Activated B cell treated with CpG ODN at 0.5 μM for 24 hours (primary cell): ENCODE data around the gene TMEM151A. TPM values are rescaled to one million over a fixed set of nuclear protein-coding genes. Genes with fewer than 3 reads are reported as not detected.
"Not testable (repeated sequence)": the region's sequence is repeated elsewhere in the genome, so short reads cannot be mapped to it uniquely, and the experiment has no call there.

ENCODE experiments used
- ATAC-seq: fragments of 200-7000 bp; cut with Tn5 transposase; one replicate; pipeline ENCODE4 v1.10.0; 2021; ENCODE audit warnings: low read depth, mild to moderate bottlenecking, moderate library complexity
- CTCF ChIA-PET: fragments of 350-600 bp; sonication (Branson Sonifier 250); formaldehyde crosslinking; loops from one replicate; lab custom pipeline; 2021; ENCODE audit warnings: antibody characterized with exemption; lab: Charles Lee
- POLR2A ChIA-PET: fragments of 350-600 bp; sonication (Branson Sonifier 250); formaldehyde crosslinking; loops from one replicate; lab custom pipeline; 2021; ENCODE audit warnings: antibody characterized with exemption; lab: Charles Lee
- DNase-seq: peaks from one replicate; pipeline ENCODE4 v3.0.0; 2022
- H3K27ac Mint-ChIP-seq: one replicate; pipeline ENCODE4 v1.8.0; 2020; ENCODE audit warnings: mixed read lengths
- H3K27me3 Mint-ChIP-seq: one replicate; pipeline ENCODE4 v1.8.0; 2021; ENCODE audit warnings: mixed read lengths
- H3K36me3 Mint-ChIP-seq: one replicate; pipeline ENCODE4 v1.8.0; 2021; ENCODE audit warnings: low read depth, mixed read lengths
- H3K4me1 Mint-ChIP-seq: one replicate; pipeline ENCODE4 v1.8.0; 2021; ENCODE audit warnings: mixed read lengths
- H3K4me3 Mint-ChIP-seq: one replicate; pipeline ENCODE4 v1.8.0; 2020; ENCODE audit warnings: mild to moderate bottlenecking, mixed read lengths
- H3K9me3 Mint-ChIP-seq: one replicate; pipeline ENCODE4 v1.8.0; 2020; ENCODE audit warnings: mixed read lengths
- intact Hi-C: fragments of 100-400 bp; cut with micrococcal nuclease; formaldehyde crosslinking; loops from one replicate; pipeline ENCODE4 v1.15.1; 2024
- total RNA-seq: library from RNA; stranded (reverse); gene quantifications from 2 replicates; pipeline ENCODE4 v1.2.3, GENCODE V29; 2022
- TF ChIP-seq, protein P1 (sequence below): fragments of 200-600 bp; IDR thresholded peaks from one replicate; pipeline ENCODE4 v1.8.0; 2022; ENCODE audit warnings: antibody characterized with exemption, mild to moderate bottlenecking

TMEM151A gene
- total RNA-seq, 1 donor from 2014 or later, result not detected

DNA sequence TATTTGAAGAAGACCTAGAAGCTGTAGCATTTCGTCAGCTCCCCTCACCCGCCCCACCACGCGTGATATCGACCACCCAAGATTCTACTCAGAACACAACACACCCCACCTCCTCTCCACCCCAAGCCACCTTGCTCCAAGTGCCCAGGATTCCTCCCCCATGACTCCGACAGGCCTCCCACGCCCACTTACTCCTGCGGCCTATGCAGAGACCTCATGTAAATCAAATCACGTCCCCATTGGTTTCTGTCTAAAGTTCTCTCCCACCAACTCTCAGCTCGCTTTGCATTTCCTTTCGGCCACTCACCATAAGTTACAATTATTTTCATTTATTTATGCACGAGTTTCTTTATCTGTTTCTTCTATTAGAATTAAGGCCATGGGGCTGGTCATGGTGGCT is 11.0 kb downstream of the TMEM151A start:
- ChIA-PET CTCF (interaction anchor here (0.7 kb wide), 1 partner anchor 9 kb away, joined by 3 read pairs; no protein-coding TSS in a partner anchor), POLR2A (no interaction called here)
- no peaks in the 10 kb centered on the region for H3K36me3 Mint-ChIP-seq
- intact Hi-C loops, result no loop called here
- H3K9me3 Mint-ChIP-seq, result no peaks in the 10 kb centered on the region
- TF ChIP-seq, protein P1, sequence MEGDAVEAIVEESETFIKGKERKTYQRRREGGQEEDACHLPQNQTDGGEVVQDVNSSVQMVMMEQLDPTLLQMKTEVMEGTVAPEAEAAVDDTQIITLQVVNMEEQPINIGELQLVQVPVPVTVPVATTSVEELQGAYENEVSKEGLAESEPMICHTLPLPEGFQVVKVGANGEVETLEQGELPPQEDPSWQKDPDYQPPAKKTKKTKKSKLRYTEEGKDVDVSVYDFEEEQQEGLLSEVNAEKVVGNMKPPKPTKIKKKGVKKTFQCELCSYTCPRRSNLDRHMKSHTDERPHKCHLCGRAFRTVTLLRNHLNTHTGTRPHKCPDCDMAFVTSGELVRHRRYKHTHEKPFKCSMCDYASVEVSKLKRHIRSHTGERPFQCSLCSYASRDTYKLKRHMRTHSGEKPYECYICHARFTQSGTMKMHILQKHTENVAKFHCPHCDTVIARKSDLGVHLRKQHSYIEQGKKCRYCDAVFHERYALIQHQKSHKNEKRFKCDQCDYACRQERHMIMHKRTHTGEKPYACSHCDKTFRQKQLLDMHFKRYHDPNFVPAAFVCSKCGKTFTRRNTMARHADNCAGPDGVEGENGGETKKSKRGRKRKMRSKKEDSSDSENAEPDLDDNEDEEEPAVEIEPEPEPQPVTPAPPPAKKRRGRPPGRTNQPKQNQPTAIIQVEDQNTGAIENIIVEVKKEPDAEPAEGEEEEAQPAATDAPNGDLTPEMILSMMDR, result no peak
- no peak overlapping the region for H3K27ac Mint-ChIP-seq
- no peak for ATAC-seq
- no peaks in the 10 kb centered on the region for H3K4me1 Mint-ChIP-seq
- no peak for DNase-seq
- H3K4me3 Mint-ChIP-seq, result no peak overlapping the region
- H3K27me3 Mint-ChIP-seq, result peaks cover 2% of the 10 kb centered on the region

DNA sequence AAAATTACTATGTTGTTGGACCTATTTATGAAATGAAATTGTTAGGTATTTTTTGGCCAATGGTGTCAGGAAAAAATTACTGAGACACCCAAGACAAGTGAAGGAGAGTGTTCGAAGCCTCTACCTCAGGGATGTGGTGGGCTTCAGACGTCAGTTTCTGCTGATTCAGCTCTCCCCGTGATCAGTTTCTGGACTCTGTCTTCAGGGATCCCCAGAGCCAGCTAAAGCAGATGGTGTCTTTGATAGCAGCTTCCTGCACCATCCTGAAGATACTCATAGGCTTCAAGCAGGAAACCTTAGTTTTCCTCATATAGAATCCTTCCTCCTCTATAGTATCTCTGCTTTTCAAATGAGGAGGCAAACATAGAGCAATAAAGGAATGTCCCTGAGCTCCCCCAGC is 17.8 kb downstream of the TMEM151A start:
- ATAC-seq (no peak), DNase-seq (no peak)
- Mint-ChIP-seq H3K36me3 (peaks cover 2% of the 10 kb centered on the region), H3K4me1 (peaks cover 21% of the 10 kb centered on the region), H3K4me3 (no peak overlapping the region), H3K9me3 (no peaks in the 10 kb centered on the region), H3K27me3 (no peaks in the 10 kb centered on the region), H3K27ac (no peak overlapping the region)
- intact Hi-C loops, result no loop called here
- ChIA-PET POLR2A (no interaction called here), CTCF (interaction anchor here (1.1 to 5.1 kb wide), 2 partner anchors 22 to 77 kb away, joined by 3 to 67 read pairs; no protein-coding TSS in a partner anchor)
- TF ChIP-seq, protein P1, result no peak

DNA sequence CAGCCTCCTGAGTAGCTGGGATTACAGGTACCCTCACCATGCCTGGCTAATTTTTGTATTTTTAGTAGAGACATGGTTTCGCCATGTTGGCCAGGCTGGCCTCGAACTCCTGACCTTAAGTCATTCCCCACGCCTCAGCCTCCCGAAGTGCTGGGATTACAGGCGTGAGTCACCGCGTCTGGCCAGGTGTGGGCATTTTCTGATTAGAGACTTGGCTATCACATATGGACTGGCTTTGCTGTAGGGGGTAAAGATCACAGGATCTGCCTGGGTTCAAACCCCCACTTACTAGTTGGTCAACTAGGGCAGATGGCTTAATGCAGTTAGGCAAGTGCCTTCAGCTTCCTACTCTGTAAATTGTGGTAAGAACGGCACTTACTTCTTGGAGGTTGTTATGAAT is 18.6 kb downstream of the TMEM151A start:
- H3K4me1 Mint-ChIP-seq, result peaks cover 24% of the 10 kb centered on the region
- DNase-seq (no peak), ATAC-seq (no peak)
- intact Hi-C loops, result no loop called here
- ChIA-PET CTCF (interaction anchor here (1.1 to 5.1 kb wide), 3 partner anchors 21 to 170 kb away, joined by 3 to 67 read pairs (median 7); partner anchors contain the start of gene DPP3), POLR2A (interaction anchor here (3.3 kb wide), 1 partner anchor 21 kb away, joined by 26 read pairs; the partner anchor contains the start of gene YIF1A)
- TF ChIP-seq, protein P1, result no peak
- H3K9me3 Mint-ChIP-seq, result no peaks in the 10 kb centered on the region
- H3K4me3 Mint-ChIP-seq, result no peak overlapping the region
- no peak overlapping the region for H3K27ac Mint-ChIP-seq
- peaks cover 2% of the 10 kb centered on the region for H3K36me3 Mint-ChIP-seq
- no peaks in the 10 kb centered on the region for H3K27me3 Mint-ChIP-seq

DNA sequence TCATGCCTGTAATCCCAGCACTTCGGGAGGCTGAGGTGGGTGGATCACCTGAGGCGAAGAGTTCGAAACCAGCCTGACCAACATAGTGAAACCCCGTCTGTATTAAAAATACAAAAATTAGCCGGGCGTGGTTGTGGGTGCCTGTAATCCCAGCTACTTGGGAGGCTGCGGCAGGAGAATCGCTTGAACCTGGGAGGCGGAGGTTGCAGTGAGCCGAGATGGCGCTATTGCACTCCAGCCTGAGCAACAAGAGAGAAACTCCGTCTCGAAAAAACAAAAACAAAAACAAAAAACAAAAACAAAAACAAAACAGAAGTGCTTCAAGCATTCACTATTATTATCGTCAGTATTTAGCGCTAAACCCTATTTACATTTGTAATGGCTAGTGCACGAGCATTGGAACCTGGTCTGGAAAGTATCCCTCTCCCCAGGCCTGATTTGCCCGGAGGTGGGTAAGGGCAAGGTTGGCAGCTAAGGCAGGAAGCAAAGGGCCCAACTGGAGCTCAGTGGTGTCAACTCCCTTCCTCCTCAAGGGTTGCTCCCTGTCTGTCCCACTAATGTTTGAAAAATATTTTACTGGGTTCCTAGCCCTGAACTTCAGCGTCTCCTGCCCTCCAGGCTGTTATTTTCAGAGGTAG is 19.2 kb downstream of the TMEM151A start:
- ChIA-PET POLR2A (interaction anchor here (1.0 to 3.3 kb wide), 10 partner anchors 16 to 532 kb away, joined by 3 to 26 read pairs (median 6); partner anchors contain the start of genes RCE1, RIN1, SLC29A2 and YIF1A), CTCF (interaction anchor here (0.6 to 5.1 kb wide), 20 partner anchors 11 to 437 kb away, joined by 3 to 67 read pairs (median 6); partner anchors contain the start of genes BRMS1, DPP3, MRPL11 and RBM4B)
- H3K9me3 Mint-ChIP-seq, ATAC-seq, H3K4me3 Mint-ChIP-seq, H3K27ac Mint-ChIP-seq, DNase-seq, H3K27me3 Mint-ChIP-seq, H3K36me3 Mint-ChIP-seq, intact Hi-C loops: not testable (repeated sequence)
- peaks cover 27% of the 10 kb centered on the region for H3K4me1 Mint-ChIP-seq

DNA sequence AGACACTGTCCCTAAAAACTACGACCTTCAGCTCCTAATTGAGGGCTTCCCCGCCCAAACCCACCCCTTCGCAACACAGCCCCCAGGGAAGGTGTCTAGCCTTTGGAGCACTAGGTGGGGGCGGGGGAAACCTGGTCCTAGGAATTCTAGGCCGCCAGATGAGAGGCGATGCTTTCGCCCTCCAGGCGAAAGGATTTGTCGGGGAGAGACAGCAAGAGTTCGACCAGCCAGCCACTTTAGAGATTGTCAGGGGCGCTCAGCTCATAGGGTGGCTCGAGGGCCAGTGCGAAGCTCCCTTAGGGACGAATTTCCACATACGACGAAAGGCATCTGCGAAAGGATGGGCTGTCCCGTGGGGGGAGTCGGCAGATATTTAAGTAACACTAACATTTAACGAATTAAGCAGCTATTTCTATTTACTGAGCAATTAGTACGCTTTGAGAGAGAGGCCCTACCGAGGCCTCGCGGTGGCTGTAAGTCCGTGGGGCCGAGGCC is 19.8 kb downstream of the TMEM151A start:
- TF ChIP-seq, protein P1, result no peak
- Mint-ChIP-seq H3K27ac (peak overlapping the region; percentile 97), H3K36me3 (peaks cover 2% of the 10 kb centered on the region), H3K9me3 (no peaks in the 10 kb centered on the region), H3K27me3 (no peaks in the 10 kb centered on the region), H3K4me1 (peaks cover 29% of the 10 kb centered on the region), H3K4me3 (peak overlapping the region; percentile 93)
- intact Hi-C loops, result no loop called here
- CTCF ChIA-PET, result interaction anchor here (0.6 to 5.1 kb wide), 21 partner anchors 9 to 438 kb away, joined by 3 to 67 read pairs (median 6); partner anchors contain the start of genes BRMS1, DPP3, MRPL11 and RBM4B
- POLR2A ChIA-PET, result interaction anchor here (0.6 to 3.3 kb wide), 18 partner anchors 13 to 697 kb away, joined by 3 to 26 read pairs (median 6); partner anchors contain the start of genes BRMS1, DPP3, RAB1B and RBM4B
- ATAC-seq (peak; percentile 23), DNase-seq (no peak)
